GM19467 (cell line): ENCODE measurements around the gene ANXA6.

Source experiments
- ATAC-seq: cut with Tn5 transposase; IDR thresholded peaks from one replicate; pipeline ENCODE4 v1.9.1; 2021; ENCODE audit warnings: mild to moderate bottlenecking, moderate library complexity; ENCODE audit not compliant: unreplicated experiment

Gene ANXA6

GRCh38 chr5:151085517-151086041 is 72.0 kb downstream of the ANXA6 start:
- ATAC-seq: no peak

- ATAC-seq: no peak
These were observed 73.2 kb downstream of the ANXA6 start for GRCh38 chr5:151084363-151084762.

DNA sequence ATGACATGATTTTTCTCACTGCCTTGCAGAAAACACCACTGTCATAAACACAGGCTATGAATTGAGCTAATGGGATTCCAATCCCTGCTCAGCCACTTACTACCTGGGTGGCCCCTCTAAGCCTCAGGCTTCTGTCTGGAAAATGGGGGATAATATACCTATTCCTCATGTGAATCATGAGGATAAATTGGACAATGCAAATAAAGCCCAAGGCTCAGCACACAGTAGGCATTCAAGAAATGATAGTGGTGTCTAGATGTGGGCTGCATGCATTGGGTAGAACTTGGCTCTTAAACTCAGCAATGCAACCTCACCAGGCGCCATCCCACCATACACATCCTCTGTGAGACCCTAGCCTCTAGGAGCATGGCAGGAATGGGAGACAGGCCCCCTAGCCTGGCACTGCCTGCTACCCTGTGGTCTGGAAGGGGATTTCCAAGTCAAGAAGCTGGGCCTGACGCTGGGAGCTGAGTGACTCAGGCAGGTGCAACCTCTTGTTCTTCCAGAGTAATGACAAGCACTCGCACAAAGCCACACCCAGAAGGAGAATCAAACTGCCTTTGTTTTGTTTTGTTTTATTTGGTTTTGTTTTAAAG is 74.4 kb downstream of the ANXA6 start:
- no peak for ATAC-seq

- ATAC-seq: no peak
These were observed 75.2 kb downstream of the ANXA6 start for GRCh38 chr5:151082282-151082902.

DNA sequence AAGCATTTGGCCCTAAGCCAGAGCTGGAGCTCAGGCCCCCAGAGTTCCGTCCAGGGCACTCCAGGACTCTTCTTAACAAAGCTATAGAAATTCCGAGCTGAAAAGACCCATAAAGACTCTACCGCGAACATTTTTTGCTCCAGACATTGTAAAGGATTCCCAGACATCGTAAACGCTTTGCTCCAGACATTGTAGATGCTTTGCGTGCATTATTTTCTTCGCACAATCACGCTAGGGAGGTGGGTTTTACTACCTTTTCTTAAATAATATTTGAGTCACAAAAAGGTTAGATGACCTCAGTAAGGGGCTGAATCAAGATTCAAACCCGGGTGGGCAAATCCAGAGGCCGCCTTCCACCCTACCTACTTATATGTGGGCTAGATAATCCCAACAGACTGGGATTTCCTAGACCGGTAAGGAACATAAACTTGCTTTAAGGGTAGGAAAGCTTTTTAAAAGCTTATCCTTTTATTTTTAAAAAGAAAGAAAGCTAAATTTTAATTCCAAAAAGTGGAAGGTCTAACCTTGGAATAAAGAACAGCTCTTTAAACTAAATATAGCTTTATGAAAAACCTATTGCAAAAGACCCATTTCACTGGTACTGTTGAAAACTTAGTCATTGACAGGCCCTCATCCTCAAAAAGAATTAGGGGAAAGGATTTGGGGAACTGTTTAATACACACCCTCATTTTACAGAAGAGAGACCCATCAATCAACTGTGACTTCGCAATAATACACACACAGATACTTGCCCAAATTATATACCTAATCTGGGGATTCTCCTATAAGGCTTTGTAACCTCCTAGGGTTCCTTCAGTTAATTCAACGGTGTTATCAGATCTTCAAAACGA is 75.9 kb downstream of the ANXA6 start:
- no peak for ATAC-seq

DNA sequence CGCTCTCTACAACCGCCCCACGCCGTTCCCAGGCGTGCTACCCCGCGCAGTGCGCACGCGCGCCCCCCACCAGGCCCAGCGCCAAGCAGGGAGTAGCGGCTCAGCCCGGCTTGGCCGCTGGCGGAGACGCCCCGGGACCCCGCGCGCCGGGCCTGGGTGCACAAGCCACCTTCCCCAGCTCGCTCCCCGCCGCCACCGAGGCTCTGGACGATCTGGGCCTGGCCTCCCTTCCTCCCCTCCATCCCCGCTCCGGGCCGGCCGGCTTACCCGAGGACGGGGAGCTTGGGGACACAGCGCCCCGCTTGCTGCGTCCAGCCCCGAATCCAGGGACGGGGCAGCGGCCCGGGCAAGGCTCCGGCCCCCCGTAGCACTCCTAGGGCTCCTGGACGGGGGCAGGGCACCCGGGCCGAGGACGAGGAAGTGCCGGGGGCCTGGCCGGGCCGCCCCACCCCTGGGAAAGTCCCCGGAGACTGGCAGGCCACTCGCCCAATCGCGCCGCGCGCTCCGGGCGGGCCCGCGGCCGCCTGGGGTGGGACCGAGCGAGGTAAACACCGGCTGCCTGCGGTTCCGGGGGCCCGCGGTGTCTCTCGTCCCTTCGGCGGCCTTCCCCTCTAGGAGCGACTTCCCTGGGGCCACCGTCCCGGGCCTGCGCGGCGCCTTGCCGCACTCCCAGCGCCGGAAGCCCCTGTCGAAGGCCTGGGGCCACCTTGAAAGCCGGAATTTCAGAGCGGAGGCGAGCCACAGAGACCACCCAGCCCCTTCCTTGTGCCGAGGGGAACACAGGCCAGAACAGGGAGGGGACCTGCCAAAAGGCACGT is 76.8 kb downstream of the ANXA6 start, which contains the start of gene TNIP1:
Gene TNIP1, minus strand, starts transcription at position 422 of the 818 bp plus-strand sequence. CDS start 15,939 bp downstream, outside the sequence.
- peak; percentile 75 for ATAC-seq

DNA sequence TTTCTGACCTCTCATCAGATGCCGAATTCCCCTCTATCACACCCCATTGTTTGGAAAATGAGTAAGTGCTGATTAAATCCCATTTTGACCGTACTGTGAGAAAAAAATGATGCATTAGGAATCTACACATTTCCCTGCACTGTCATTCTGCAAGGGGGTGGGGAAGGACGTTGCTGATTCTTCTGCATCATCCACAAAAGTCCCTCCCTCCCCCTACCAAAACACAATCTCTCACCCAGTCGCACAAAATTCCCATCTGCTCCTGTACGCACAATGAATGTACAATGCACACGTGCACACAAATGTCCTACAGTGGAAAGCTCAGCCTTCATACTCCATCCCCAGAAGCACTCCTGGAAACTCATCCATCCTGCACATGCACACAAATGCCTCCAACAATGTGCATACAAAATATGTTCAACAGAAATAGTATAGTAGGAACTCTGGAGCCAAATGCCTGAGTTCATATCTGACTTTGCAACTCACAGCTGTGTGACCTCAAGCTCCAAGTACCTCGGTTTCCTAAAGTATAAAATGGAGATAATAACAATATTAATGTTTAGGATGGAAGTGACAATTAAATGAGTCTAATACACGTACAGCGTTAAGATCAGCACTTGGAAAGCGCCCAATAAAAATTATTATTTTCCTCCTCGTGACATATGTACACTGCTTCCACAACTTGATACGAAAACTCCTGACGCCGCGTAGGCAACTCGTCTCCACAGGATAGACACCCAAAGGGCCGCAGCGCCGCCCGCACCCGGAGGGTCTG is 77.6 kb downstream of the ANXA6 start:
- no peak for ATAC-seq

GRCh38 chr5:151078490-151079262 is 78.9 kb downstream of the ANXA6 start:
- peak; percentile 41 for ATAC-seq

GRCh38 chr5:151077967-151078366 is 79.6 kb downstream of the ANXA6 start:
- ATAC-seq: no peak

DNA sequence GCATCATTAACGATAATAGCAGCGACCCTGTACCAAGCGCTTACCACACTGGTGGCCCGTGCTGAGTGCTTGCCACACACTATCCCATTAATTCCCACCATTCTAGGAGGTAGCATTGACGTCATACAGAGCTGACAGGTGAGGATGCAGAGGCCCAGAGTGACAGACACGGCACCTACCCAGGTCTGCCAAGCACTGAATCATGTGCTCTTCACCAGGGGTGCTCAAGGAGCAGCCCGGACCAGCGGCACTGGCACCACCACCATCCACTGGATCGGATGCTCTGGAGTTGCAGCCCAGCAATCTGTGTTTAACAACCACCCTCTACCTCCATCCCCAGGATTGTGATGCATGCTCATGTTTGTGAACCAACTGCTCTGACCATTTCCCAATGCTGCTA is 80.2 kb downstream of the ANXA6 start:
- ATAC-seq: no peak

DNA sequence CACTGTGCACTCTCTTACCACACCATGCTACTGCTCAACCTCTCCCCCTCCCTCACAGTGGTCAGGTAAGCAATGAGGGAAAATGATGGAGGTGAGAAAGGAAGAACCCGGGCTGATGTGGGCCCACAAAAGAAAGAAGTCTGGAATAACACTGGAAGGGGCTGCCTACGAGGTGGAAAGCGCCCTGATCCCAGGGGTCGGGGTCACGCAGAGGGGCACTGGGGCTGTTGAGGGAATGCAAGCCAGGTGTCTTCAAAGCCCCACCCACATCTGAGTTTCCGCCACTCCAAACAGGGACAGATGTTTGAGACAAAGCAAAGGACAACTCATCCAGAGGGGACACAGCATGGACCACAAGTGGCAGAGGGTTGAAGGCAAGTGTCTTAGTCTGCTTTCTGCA is 81.0 kb downstream of the ANXA6 start:
- no peak for ATAC-seq

GRCh38 chr5:151075698-151076331 is 81.8 kb downstream of the ANXA6 start:
- ATAC-seq: no peak

DNA sequence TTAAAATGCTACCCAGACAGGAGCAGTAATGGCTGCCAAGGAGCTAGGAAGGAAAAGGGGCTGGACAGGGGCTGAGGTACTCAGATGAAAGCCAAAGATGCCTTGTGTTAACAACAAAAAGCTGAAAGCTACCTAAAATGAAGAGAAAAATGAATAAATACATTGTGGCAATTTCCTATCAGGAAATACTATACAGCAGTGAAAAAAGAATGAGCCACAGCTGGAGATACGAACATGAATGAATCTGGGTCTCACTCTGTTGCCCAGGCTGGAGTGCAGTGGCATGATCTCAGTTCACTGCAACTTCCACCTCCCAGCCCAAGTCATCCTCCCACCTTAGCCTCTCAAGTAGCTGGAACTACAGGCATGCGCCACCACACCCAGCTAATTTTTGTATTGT is 83.0 kb downstream of the ANXA6 start:
- no peak for ATAC-seq

GRCh38 chr5:151073280-151073679 is 84.3 kb downstream of the ANXA6 start:
- ATAC-seq: no peak

GRCh38 chr5:151072630-151073025 is 85.0 kb downstream of the ANXA6 start:
- ATAC-seq: no peak

GRCh38 chr5:151071848-151072629 is 85.5 kb downstream of the ANXA6 start:
- ATAC-seq: no peak

DNA sequence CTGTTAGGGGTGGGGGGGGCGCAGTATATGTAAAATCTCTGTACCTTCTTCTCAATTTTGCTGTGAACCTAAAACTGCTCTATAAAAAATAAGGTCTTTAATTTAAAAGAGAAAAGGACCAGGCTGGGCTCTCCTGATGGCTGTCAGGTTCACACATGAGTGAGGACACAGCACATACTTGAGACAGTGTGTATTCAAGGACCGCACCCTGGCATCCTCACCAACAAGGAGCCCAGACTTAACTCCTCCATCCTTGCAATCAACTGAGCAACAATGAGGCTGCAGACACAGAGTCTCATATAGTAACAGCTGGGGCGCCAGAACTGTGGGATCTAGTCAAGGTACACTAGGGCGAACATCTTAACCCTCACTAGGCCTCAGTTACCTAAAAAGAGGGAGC is 86.6 kb downstream of the ANXA6 start:
- ATAC-seq: no peak

- no peak for ATAC-seq
These were observed 87.1 kb downstream of the ANXA6 start for GRCh38 chr5:151070449-151070848.
